HG03558 (cell line): Measurements from ENCODE around the gene TMEM248.
"Not testable (repeated sequence)": the region's sequence is repeated elsewhere in the genome, so short reads cannot be mapped to it uniquely, and the experiment has no call there.

Experiments used
- ATAC-seq: cut with Tn5 transposase; IDR thresholded peaks from one replicate; pipeline ENCODE4 v1.9.1; 2021; ENCODE audit warnings: moderate number of reproducible peaks; ENCODE audit not compliant: unreplicated experiment; ENCODE audit errors: extremely low read depth

TMEM248 gene

DNA sequence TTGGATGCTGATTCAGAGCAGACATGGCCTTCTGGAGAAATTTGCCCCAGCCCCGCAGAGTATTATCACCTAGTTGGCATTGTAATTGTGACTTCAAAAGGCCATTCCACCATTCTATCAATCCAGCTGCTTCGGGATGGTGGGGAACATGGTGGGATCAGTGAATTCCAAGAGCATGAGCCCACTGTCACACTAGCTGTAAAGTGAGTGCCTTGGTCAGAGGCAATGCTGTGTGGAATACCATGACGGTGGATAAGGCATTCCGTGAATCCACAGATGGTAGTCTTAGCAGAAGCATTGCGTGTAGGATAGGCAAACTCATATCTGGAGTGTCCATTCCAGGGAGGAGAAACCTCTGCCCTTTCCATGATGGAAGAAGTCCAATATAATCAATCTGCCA, 13.3 kb upstream of the TMEM248 start:
- ATAC-seq, result no peak

DNA sequence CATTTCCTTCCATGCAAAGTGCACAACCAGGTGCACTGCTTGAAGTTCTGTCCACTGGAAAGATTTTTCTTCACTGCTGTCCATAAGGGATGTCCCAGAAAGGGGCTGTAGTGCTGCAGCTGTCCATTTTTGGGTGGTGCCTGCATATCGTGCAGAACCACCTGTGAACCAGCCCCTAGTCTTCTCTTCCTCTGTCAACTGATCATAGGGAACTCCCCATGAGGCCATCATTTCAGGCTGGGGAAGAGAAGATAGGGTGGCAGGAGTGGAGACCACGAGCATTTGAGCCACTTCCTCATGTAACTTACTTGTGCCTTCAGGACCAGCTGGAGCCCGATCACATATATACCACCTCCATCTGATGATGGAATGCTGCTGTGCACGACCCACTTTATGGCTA, 12.4 kb upstream of the TMEM248 start:
- ATAC-seq, result not testable (repeated sequence)

DNA sequence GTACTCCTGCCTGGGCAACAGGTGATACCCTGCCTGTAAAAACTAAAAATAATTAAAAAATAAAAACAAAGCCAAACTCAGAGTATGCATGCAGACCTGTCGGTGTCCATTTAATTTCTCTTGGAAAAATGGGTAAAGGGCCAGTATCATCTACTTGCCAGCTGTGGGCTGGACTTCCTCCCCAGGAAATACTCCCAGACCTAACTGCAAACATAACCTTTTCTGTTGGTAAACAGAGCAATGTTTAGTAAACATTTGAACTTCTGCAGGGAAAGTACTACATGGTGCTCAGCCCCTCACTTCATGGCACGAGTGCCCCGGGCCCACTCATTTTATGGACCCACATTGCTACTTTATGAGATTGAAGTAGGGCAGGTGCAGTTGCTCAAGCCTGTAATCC, 10.2 kb upstream of the TMEM248 start:
- ATAC-seq, result no peak

DNA sequence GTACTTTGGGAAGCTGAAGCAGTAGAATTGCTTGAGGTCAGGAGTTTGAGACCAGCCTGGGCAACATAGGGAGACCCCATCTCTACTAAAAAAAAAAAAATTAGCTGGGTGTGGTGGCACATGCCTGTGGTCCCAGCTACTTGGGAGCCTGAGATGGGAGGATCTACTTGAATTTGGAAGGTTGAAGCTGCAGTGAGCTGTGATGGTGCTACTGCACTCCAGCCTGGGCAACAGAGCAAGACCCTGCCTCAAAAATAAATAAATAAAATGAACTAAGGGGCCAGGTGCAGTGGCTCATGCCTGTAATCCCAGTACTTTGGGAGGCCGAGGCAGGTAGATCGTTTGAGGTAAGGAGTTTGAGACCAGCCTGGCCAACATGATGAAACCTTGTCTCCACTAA, 9.8 kb upstream of the TMEM248 start:
- not testable (repeated sequence) for ATAC-seq

DNA sequence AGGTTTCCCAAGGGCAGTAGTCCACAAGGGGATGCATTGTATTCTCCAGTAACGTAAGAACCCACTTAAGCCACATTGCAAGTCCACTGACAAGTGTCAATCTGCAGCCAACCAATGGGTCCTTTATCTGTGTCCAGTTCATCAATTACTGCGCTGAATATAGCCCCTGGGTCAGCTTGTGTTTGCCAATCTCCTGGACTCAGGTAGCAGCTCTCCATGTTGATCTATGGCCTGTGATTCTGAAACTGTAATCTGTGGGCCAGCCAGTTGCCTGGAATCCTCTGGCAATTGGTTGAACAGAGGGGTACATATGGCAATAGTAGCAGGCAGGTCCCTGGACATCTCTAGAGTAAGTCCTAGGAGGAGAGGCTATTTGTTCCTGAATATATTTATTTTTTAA, 8.8 kb upstream of the TMEM248 start:
- no peak for ATAC-seq

DNA sequence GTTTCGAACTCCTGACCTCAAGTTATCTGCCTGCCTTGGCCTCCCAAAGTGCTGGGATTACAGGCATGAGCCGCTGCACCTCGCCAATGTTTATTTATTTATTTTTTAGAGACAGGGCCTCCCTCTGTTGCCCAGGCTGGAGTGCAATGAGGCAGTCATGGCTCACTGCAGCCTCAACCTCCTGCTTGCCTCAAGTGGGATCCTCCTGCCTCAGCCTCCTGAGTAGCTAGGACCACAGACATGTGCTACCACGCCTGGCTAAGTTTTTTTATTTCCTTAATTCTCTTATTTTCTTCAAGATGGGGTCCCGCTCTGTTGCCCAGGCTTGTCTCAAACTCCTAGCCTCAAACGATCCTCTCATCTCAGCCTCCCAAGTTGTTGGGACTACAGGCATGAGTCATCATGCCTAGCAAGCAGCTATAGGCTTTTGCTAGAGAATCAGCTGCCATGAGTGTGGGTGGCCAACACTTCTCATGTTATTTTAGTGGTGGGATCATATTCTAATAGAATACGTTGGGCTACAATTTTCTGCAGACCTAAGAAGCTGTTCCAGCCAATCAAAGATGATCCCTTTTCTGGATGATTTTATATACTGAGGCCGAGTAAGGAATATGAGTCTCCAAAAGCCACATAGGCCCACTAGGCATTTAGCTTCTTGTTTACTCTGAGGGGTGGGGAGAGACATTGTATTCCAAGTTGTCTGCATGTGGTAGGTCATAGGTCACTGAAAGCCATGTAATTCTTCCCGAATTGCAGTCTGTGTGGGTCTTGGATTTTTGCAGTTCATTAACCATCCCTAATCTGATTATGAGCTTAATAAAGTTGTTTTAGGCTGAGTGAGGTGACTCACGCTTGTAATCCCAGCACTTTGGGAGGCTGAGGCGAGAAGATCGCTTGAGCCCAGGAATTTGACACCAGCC, 7.6 kb upstream of the TMEM248 start:
- no peak for ATAC-seq

DNA sequence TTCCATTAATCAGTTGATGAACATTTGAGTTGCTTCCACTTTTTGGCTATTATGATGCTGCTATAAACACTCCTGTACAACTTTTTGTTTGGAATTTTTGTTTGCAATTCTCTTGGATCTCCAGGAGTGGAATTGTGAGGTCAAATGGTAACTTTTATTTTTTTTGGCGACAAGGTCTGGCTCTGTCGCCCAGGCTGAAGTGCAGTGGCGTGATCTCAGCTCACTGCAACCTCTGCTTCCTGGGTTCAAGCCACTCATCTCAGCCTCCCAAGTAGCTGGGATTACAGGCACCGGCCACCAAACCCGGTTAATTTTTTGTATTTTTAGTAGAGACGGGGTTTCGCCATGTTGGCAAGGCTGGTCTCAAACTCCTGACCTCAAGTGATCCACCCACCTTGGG, 3.1 kb upstream of the TMEM248 start:
- ATAC-seq, result not testable (repeated sequence)

DNA sequence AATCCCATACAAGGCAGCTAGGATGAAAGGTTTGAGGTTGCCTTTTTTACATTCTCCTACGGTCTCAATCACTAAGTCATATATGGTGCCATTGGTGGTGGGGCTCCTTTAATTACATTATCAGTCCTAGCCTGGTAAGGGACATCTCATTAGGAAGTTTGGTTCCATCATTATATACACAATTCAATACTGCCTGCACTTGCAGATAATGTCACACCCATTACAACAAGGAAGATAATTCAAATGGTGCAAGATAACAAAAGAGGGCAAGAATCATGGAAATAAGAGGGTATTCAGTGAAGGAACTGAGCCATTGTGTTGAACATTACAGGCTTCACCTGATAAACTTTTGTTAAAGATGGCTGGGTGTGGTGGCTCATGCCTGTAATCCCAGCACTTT, 1.7 kb upstream of the TMEM248 start:
- ATAC-seq, result no peak

DNA sequence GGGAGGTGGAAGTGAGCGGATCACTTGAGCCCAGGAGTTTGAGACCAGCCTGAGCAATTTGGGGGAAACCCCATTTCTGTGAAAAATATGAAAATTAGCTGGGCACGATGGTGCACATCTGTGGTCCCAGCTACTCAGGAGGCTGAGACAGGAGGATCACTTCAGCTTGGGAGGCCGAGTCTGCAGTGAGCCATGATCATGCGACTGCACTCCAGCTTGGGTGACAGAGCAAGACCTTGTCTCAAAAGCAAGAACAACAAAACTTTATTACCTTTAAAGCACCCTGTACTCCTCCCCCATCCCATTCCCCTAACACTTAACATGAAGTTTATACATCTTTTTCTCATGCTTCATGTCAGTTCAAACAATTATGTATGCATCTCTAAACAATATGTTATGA, 1.3 kb upstream of the TMEM248 start:
- ATAC-seq, result no peak

DNA sequence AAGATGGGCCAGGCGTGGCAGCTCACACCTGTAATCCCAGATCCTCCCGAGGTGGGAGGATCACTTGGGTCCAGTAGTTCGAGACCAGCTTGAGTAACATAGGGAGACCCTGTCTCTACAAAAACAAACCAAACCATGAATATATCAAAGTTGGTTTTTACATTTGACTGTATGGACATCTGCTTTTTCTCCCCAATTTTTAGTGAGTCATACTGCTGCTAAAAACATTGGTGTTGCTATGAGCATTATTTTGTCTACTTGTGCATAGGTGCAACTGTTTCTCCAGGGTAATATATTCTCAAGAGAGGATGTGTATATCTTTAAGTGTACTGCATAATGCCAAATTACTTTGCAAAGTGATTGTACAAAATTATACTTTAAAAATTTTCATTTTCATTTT, 769 bp upstream of the TMEM248 start:
- ATAC-seq, result no peak

DNA sequence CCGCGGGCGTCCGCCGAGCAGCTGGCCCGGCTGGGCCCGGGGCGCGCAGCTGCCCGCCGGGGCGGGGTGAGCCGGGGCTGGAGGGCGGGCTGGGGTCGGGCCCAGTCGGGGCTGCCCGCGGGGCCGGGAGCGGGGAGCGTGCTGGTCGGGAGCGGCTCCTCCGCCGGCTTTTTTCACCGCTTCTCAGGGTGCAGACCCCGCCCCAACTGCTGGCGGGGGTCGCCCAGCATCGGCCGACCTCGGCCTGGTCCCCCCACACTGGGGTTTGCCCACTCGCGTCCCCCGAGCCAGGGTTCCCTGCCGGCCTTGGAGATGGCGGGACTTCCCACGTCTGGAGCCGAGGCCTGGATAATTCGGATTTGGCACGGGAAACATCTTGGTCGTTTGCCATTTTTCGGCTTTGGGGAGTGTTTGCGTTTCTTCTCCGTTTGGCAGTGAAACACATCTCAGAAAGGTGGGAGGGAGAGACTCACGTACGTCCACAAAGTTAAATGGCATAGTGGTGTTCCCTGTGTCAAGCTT, 432 bp downstream of the TMEM248 start:
- peak; percentile 17 for ATAC-seq

DNA sequence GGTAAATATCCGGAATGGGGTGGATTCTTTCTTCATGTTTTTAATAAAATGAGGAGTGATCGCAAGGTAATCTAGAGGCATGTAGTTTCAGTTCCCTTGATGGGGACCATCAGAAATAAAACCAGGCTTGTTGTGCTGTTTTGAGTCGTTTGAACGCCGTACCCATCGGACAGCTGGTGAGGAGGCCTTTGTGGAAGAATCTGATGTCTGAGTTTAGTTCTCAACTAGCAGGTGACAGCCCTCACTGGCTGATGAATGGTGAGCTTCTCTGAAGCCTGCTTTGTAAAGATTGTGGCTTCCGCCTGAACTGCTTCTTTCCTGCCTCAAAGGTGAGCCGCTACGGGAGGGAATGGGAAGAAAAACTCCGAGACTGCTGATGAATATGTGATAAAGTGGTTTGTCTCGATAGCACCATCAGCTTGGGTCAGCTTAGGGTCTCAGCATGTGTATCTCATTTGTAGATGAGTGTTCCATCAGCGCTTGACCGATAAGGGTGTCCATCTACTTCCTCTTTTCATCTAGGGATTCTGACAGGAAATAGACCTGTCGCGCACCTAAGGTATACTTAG, 977 bp downstream of the TMEM248 start:
- ATAC-seq, result no peak

DNA sequence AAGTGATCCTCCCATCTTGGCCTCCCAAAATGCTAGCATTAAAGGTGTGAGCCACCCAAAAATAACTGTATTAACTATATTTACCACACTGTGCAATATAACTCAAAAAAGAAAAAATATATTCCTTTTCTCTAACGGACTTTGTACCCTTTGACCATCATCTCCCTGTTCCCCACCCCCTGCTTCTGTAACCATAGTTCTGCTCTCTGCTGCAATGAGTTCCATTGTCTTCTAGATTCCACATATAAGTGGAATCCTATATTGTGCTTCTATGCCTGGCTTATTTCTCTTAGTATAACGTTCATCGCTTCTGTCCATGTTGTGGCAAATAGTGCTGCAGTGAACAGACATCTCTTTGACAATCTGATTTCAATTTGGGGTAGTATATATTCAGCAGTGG, 4.2 kb downstream of the TMEM248 start:
- no peak for ATAC-seq

DNA sequence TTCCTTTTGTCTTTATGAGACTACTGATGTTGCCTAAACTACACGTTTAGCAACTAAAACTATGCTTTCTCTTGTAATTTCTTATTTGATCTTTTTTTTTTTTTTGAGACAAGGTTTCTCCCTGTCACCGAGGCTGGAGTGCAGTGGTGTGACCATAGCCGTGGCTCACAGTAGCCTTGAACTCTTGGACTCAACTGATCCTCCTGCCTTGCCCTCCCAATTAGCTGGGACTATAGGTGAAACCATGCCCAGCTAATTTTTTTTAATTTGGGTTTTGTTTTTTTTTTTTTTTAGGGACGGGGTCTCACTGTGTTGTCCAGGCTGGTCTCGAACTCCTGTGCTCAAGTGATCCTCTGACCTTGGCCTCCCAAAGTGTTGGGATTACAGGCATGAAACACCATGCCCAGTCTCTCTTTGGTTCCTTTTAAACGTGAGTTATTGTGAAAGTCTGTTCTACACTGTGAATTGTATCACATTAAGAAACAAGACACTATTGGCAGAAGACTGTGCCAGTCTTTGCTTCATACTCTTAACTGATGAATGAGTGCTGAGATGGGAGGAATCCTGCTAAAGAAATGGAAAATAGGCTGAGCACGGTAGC, 6.4 kb downstream of the TMEM248 start:
- ATAC-seq, result no peak

DNA sequence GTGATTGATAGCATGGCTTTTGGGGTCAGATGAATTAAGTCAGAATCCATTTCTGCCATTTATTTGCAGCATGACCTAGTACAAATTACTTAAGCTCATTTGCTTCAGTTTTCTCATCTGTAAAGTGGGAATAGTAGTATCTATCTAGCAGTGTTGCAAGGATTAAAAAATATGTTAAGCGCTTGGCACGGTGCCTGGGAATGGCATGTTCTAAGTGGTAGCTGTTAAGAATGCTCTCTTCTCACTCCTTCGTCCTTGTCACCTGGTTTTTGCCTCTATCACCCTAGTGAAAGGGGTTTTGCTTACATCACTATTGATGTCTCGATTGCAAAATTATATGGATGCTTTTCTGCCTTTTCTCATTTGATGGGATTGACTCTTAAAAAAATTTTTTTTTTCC, 7.4 kb downstream of the TMEM248 start:
- no peak for ATAC-seq

DNA sequence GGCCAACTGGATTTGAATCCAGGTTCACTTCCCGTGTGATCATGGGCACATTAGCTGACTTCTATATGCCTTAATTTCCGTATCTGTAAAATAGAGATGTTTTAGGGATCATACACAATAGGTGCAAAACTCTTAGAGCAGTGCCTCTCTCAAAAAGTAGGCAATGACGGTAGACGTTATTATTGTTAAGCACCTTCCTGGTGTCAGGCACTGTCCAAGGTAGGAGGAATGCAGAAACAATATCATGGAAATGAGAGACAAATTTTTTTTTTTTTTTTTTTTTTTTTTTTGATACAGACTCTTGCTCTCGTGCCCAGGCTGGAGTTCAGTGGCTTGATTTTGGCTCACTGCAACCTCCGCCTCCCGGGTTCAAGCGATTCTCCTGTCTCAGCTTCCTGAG, 8.1 kb downstream of the TMEM248 start:
- no peak for ATAC-seq

DNA sequence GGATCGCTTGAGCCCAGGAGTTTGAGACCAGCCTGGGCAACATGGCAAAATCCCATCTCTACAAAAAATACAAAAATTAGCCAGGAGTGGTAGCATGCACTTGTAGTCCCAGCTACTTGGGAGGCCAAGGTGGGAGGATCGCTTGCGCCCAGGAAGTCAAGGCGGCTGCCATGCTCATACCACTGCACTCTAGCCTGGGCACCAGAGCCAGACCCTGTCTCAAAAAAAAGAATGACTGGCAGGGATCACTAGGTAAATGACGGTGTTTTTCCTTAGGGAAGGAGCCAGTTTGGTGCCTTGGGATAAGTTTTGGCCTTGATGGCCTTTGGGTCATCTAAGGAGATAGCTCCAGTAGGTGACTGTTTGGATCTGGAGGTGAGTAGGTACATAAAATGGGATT, 8.9 kb downstream of the TMEM248 start:
- ATAC-seq, result no peak

DNA sequence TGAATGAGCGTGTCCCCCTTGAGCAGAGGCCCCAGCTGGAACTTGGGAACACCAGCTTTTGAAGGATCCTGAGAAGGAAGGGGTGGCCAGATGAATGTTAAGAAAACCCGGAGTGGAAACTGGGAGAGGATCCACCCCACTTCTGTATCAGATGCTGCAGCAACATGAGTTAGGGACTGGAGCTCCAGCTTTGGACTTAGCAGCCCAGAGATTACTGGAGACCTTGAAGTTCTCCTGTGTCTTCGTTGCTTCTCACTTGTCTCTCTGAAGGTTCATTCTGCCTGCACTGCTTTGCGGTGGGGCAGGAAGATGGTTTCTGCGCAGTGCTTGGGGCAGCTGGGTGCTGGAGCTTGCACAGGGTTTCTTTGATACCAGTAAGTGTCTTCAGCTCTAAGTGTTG, 9.3 kb downstream of the TMEM248 start:
- ATAC-seq, result no peak

DNA sequence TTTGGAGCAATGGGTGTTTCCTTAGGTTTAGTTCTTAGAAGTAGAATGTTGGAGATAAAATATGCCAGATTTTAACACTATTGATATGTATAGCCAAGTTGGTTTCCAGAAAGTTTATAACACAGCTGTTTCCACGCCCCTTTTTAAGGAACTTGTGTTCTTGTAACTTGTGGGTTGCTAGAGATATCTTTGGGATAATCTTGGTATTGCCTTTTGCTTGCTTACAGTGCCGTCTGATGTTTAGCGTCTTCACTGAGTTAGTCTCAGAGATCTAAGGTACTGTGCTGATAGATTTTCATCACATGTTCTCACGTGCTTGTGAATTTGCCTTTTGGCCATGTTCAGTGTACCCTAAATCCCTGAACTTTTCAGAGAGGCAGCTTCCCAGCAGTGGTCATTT, 12.4 kb downstream of the TMEM248 start:
- no peak for ATAC-seq

DNA sequence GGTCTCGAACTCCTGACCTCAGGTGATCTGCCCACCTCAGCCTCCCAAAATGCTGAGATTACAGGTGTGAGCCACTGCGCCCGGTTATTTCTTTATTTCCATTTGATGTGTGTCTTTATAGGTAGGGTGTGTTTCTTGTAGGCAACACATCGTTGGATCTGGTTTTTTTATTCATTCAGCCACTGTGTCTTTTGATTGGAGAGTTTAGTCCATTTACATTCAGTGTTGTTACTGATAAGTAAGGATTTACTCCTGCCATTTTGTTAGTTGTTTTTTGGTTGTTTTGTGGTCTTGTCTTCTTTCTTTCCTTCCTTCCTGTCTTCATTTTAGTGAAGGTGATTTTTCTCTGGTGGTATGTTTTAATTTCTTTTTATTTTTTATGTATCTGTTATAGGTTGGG, 16.9 kb downstream of the TMEM248 start:
- no peak for ATAC-seq

DNA sequence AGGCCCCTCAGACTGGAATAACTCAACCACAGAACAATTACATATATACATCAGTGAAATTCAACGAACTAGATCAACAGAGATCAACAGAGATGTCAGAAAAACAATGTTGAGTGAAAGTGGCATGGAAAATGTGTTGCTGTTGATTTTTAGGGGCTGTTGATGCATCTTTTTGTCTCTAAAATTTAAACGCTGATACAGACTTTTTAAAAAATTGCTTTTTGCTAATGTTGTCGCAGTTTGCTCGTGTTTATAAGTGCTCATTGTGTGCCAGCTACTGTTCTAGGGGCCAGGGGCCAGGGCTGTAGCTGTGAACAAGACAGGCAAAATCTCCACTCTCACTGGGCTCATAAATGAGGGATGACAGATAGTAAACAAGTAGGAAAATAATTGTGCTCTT, 18.3 kb downstream of the TMEM248 start:
- ATAC-seq, result no peak
